HEK293 (cell line): Measurements from ENCODE around the gene VAV2.

Experiments
- HOXD13 ChIP-seq: sonication (generic); formaldehyde crosslinking; IDR thresholded peaks from 2 replicates; pipeline ENCODE4 v1.8.0; 2022; ENCODE audit warnings: missing genetic modification reagents, borderline replicate concordance
- KLF16 ChIP-seq: fragments of 450-650 bp; formaldehyde crosslinking; IDR thresholded peaks from 2 replicates; pipeline ENCODE4 v1.5.1; 2017; ENCODE audit warnings: missing biosample characterization, missing genetic modification characterization
- TRIM28 ChIP-seq: IDR thresholded peaks from 2 replicates; pipeline ENCODE4 v1.6.1; 2011; ENCODE audit warnings: low read length, control low read depth, borderline replicate concordance
- ZFP37 ChIP-seq: fragments of 450-650 bp; formaldehyde crosslinking; IDR thresholded peaks from 2 replicates; pipeline ENCODE4 v1.5.1; 2016; ENCODE audit warnings: missing biosample characterization, missing genetic modification characterization
- ZNF19 ChIP-seq: fragments of 450-650 bp; formaldehyde crosslinking; IDR thresholded peaks from 2 replicates; pipeline ENCODE4; 2016; ENCODE audit warnings: missing biosample characterization, missing genetic modification characterization, low read depth
- ZNF214 ChIP-seq: fragments of 450-650 bp; formaldehyde crosslinking; IDR thresholded peaks from 2 replicates; pipeline ENCODE4 v1.5.1; 2017; ENCODE audit warnings: missing biosample characterization, mild to moderate bottlenecking, missing genetic modification characterization, borderline replicate concordance
- ZNF274 ChIP-seq, 2 experiments: fragments of 200-500 bp in 1 of 2; fragments of 450-650 bp in 1 of 2; sonication (Bioruptor generic) in 1 of 2; formaldehyde crosslinking in 1 of 2; IDR thresholded peaks; 2 replicates each; pipeline versions ENCODE4 v1.5.1 to v1.6.1; 2014 to 2016; ENCODE audit warnings: borderline replicate concordance in 1 of 2, inconsistent platforms in 1 of 2, low read length in 1 of 2, missing biosample characterization in 1 of 2, missing genetic modification characterization in 1 of 2
- ZNF311 ChIP-seq: fragments of 450-650 bp; formaldehyde crosslinking; IDR thresholded peaks from 2 replicates; pipeline ENCODE4 v1.5.1; 2017; ENCODE audit warnings: missing biosample characterization, missing genetic modification characterization, borderline replicate concordance
- ZNF391 ChIP-seq: fragments of 450-650 bp; formaldehyde crosslinking; IDR thresholded peaks from 2 replicates; pipeline ENCODE4 v1.5.1; 2016; ENCODE audit warnings: low read depth, missing biosample characterization, missing genetic modification characterization, borderline replicate concordance
- TF ChIP-seq, protein P1 (sequence below): fragments of 450-650 bp; formaldehyde crosslinking; IDR thresholded peaks from 2 replicates; pipeline ENCODE4 v1.5.1; 2017; ENCODE audit warnings: missing biosample characterization, missing genetic modification characterization
- TF ChIP-seq, protein P2 (sequence below): fragments of 450-650 bp; formaldehyde crosslinking; IDR thresholded peaks from 2 replicates; pipeline ENCODE4 v1.5.1; 2016; ENCODE audit warnings: missing biosample characterization, missing genetic modification characterization

DNA sequence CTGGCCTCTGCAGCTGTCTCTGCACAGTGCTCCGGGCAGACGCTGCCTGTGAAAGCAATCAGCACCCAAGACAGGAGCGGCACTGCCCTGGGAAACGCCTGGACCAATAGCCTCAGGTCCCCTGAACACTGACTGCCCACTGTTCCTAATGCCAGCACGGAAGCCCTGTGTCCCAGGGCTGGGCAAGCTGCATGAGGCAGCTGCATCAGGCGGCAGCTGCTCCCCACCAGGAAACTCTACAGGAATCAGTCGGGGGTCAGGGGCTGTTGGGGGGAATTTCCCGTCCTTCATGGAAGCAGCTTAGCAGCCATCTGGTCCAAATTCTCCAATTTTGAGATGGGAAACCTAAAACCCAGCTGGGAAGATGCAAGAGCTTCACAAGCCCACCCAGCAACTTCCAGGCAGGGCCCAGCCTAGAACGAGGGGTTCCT is 118.6 kb downstream of the VAV2 start:
- no peak for TF ChIP-seq ZNF214
- TF ChIP-seq ZFP37 (tag by site-specific recombination): no peak
- no peak for TF ChIP-seq HOXD13 (CRISPR knock-in tag)
- no peak for TF ChIP-seq KLF16 (tag by site-specific recombination)
- no peak for TF ChIP-seq ZNF311 (tag by site-specific recombination)
- TF ChIP-seq ZNF19 (tag by site-specific recombination): no peak
- TF ChIP-seq TRIM28: no peak
- TF ChIP-seq, protein P1, sequence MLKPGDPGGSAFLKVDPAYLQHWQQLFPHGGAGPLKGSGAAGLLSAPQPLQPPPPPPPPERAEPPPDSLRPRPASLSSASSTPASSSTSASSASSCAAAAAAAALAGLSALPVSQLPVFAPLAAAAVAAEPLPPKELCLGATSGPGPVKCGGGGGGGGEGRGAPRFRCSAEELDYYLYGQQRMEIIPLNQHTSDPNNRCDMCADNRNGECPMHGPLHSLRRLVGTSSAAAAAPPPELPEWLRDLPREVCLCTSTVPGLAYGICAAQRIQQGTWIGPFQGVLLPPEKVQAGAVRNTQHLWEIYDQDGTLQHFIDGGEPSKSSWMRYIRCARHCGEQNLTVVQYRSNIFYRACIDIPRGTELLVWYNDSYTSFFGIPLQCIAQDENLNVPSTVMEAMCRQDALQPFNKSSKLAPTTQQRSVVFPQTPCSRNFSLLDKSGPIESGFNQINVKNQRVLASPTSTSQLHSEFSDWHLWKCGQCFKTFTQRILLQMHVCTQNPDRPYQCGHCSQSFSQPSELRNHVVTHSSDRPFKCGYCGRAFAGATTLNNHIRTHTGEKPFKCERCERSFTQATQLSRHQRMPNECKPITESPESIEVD (tag by site-specific recombination): no peak
- TF ChIP-seq, protein P2, sequence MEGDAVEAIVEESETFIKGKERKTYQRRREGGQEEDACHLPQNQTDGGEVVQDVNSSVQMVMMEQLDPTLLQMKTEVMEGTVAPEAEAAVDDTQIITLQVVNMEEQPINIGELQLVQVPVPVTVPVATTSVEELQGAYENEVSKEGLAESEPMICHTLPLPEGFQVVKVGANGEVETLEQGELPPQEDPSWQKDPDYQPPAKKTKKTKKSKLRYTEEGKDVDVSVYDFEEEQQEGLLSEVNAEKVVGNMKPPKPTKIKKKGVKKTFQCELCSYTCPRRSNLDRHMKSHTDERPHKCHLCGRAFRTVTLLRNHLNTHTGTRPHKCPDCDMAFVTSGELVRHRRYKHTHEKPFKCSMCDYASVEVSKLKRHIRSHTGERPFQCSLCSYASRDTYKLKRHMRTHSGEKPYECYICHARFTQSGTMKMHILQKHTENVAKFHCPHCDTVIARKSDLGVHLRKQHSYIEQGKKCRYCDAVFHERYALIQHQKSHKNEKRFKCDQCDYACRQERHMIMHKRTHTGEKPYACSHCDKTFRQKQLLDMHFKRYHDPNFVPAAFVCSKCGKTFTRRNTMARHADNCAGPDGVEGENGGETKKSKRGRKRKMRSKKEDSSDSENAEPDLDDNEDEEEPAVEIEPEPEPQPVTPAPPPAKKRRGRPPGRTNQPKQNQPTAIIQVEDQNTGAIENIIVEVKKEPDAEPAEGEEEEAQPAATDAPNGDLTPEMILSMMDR (tag by site-specific recombination): no peak
- TF ChIP-seq ZNF274 (IDR thresholded peaks at IDR 0.05; ENCODE audit: low read length): no peak
- TF ChIP-seq ZNF274 (tag by site-specific recombination; IDR thresholded peaks at IDR 0.05; ENCODE audit: borderline replicate concordance): no peak
- TF ChIP-seq ZNF391 (tag by site-specific recombination): no peak
